SK-N-SH (cell line): Measurements from ENCODE around the gene IPCEF1. TPM values are rescaled to one million over a fixed set of nuclear protein-coding genes. Genes with fewer than 3 reads are reported as not detected.

ENCODE experiments used
- CTCF ChIA-PET: fragments of 300-600, 350-600 bp; formaldehyde crosslinking; extraction: SDS; loops from one replicate; lab custom pipeline; 2021; lab: Yijun Ruan, JAX
- POLR2A ChIA-PET: fragments of 350-600 bp; sonication (Branson Sonifier 250); formaldehyde crosslinking; extraction: SDS; loops from one replicate; lab custom pipeline; 2020; ENCODE audit warnings: antibody characterized with exemption, inconsistent platforms; lab: Yijun Ruan, JAX
- DNase-seq: peaks from one replicate; pipeline ENCODE4 v3.0.0; 2012
- H2AFZ ChIP-seq: fragments of 200-600 bp; sonication (generic); 2 replicates; pipeline ENCODE4 v1.8.1; 2016; ENCODE audit warnings: antibody characterized with exemption, mild to moderate bottlenecking, low read depth
- H3F3A ChIP-seq: fragments of 200-600 bp; sonication (generic); replicated peaks from 2 replicates; pipeline ENCODE3; 2016; ENCODE audit warnings: antibody characterized with exemption, mild to moderate bottlenecking; ENCODE audit not compliant: insufficient read depth
- H3K27ac ChIP-seq, 2 experiments: fragments of 200-500 bp in 1 of 2; fragments of 200-600 bp in 1 of 2; sonication (Bioruptor generic) in 1 of 2; sonication (generic), shearing (Covaris generic) in 1 of 2; 2 replicates each; pipeline versions ENCODE4 v1.5.1 to v1.6.1; 2014 to 2016; ENCODE audit warnings: low read depth in 2 of 2, inconsistent platforms in 1 of 2, low read length in 1 of 2, mild to moderate bottlenecking in 1 of 2, mixed read lengths in 1 of 2
- H3K27me3 ChIP-seq: fragments of 200-600 bp; sonication (generic), shearing (Covaris generic); 2 replicates; pipeline ENCODE4 v1.6.1; 2016; ENCODE audit warnings: mixed run types; ENCODE audit not compliant: insufficient read depth
- H3K36me3 ChIP-seq, 2 experiments: fragments of 200-500 bp in 1 of 2; fragments of 200-600 bp in 1 of 2; sonication (Bioruptor generic) in 1 of 2; sonication (generic) in 1 of 2; replicated peaks in 1 of 2; 2 replicates each; pipeline versions ENCODE3 to v1.5.1; 2014 to 2016; ENCODE audit warnings: low read length in 1 of 2, mild to moderate bottlenecking in 1 of 2; ENCODE audit not compliant: insufficient read depth in 2 of 2, control insufficient read depth in 1 of 2
- H3K4me1 ChIP-seq, 2 experiments: fragments of 200-500 bp in 1 of 2; fragments of 200-600 bp in 1 of 2; sonication (Bioruptor generic) in 1 of 2; sonication (generic), shearing (Covaris generic) in 1 of 2; 2 replicates each; pipeline versions ENCODE4 v1.5.1 to v1.6.1; 2014 to 2016; ENCODE audit warnings: low read depth in 1 of 2, low read length in 1 of 2, mixed run types in 1 of 2; ENCODE audit not compliant: insufficient read depth in 2 of 2, control insufficient read depth in 1 of 2
- H3K4me2 ChIP-seq: fragments of 200-600 bp; sonication (generic), shearing (Covaris generic); 2 replicates; pipeline ENCODE4 v1.6.1; 2017; ENCODE audit warnings: mixed run types
- H3K4me3 ChIP-seq, 2 experiments: fragments of 200-500 bp in 1 of 2; fragments of 200-600 bp in 1 of 2; sonication (Bioruptor generic) in 1 of 2; sonication (generic), shearing (Covaris generic) in 1 of 2; 2 replicates each; pipeline versions ENCODE4 v1.5.1 to v1.8.1; 2014 to 2016; ENCODE audit warnings: low read depth in 2 of 2, inconsistent platforms in 1 of 2, low read length in 1 of 2, mild to moderate bottlenecking in 1 of 2, mixed read lengths in 1 of 2, moderate library complexity in 1 of 2
- H3K79me2 ChIP-seq: fragments of 200-600 bp; sonication (generic); 2 replicates; pipeline ENCODE4 v1.8.1; 2017; ENCODE audit warnings: mild to moderate bottlenecking; ENCODE audit not compliant: insufficient read depth
- H3K9ac ChIP-seq: fragments of 200-600 bp; sonication (generic); 2 replicates; pipeline ENCODE4 v1.6.1; 2017; ENCODE audit warnings: mixed run types
- H3K9me2 ChIP-seq: fragments of 200-600 bp; sonication (generic); 2 replicates; pipeline ENCODE4 v1.6.1; 2017; ENCODE audit warnings: mixed run types
- H3K9me3 ChIP-seq: fragments of 200-600 bp; sonication (generic); 2 replicates; pipeline ENCODE4 v1.6.1; 2017; ENCODE audit warnings: mixed run types, mild to moderate bottlenecking, moderate library complexity
- H4K20me1 ChIP-seq: fragments of 200-600 bp; sonication (generic); 2 replicates; pipeline ENCODE4 v1.6.1; 2017; ENCODE audit warnings: mild to moderate bottlenecking, mixed run types; ENCODE audit not compliant: insufficient read depth
- ELF1 ChIP-seq: IDR thresholded peaks from 2 replicates; pipeline ENCODE4 v1.4.0; 2012
- FOSL2 ChIP-seq: IDR thresholded peaks from 2 replicates; pipeline ENCODE4 v1.4.0; 2012; ENCODE audit warnings: low read depth, mild to moderate bottlenecking, moderate library complexity, borderline replicate concordance
- FOXJ3 ChIP-seq: sonication (generic); formaldehyde crosslinking; IDR thresholded peaks from 2 replicates; pipeline ENCODE4 v1.5.1; 2020; ENCODE audit warnings: mild to moderate bottlenecking, missing genetic modification reagents
- FOXM1 ChIP-seq: IDR thresholded peaks from 2 replicates; pipeline ENCODE4 v1.4.0; 2012; ENCODE audit warnings: low read depth, mild to moderate bottlenecking
- GABPA ChIP-seq: IDR thresholded peaks from 2 replicates; pipeline ENCODE4 v1.4.0; 2012; ENCODE audit warnings: low read depth, mild to moderate bottlenecking
- JUND ChIP-seq: IDR thresholded peaks from 2 replicates; pipeline ENCODE4 v1.4.0; 2012
- MXI1 ChIP-seq: IDR thresholded peaks from 2 replicates; pipeline ENCODE4 v1.6.1; 2012; ENCODE audit warnings: mild to moderate bottlenecking, low read depth, low read length, improper control_type of control experiment
- NFIC ChIP-seq: IDR thresholded peaks from 2 replicates; pipeline ENCODE4 v1.4.0; 2012; ENCODE audit warnings: borderline replicate concordance
- NRF1 ChIP-seq: IDR thresholded peaks from 2 replicates; pipeline ENCODE4 v1.6.1; 2012; ENCODE audit warnings: low read depth, mild to moderate bottlenecking, low read length
- RCOR1 ChIP-seq: fragments of 150-350 bp; IDR thresholded peaks from 2 replicates; pipeline ENCODE4 v1.6.1; 2017; ENCODE audit warnings: antibody characterized with exemption, low read length
- RFX5 ChIP-seq: IDR thresholded peaks from 2 replicates; pipeline ENCODE4 v1.6.1; 2012; ENCODE audit warnings: mild to moderate bottlenecking, improper control_type of control experiment, low read length
- SIN3A ChIP-seq: IDR thresholded peaks from 2 replicates; pipeline ENCODE4 v1.6.1; 2012; ENCODE audit warnings: low read depth, mild to moderate bottlenecking, low read length, moderate library complexity, borderline replicate concordance
- TAF1 ChIP-seq: IDR thresholded peaks from 2 replicates; pipeline ENCODE4 v1.6.1; 2012; ENCODE audit warnings: low read depth, mild to moderate bottlenecking, low read length, moderate library complexity, borderline replicate concordance
- TEAD4 ChIP-seq: IDR thresholded peaks from 2 replicates; pipeline ENCODE4 v1.4.0; 2012; ENCODE audit warnings: mild to moderate bottlenecking, borderline replicate concordance; ENCODE audit not compliant: insufficient read depth
- YY1 ChIP-seq: IDR thresholded peaks from 2 replicates; pipeline ENCODE4 v1.4.0; 2012; ENCODE audit warnings: low read depth, mild to moderate bottlenecking
- WGBS: methylation state at CpG from one replicate; pipeline ENCODE4 v1.1.6; 2017; ENCODE audit warnings: low lambda C conversion rate; 5-methylcytosine and 5-hydroxymethylcytosine counted together
- polyA plus RNA-seq, 3 experiments: library from polyadenylated mRNA; depleted of rRNA; stranded (reverse); fragments of >200 nt; gene quantifications; 2 replicates each; pipeline ENCODE4 v1.2.3, GENCODE V29; 2012
- TF ChIP-seq, protein P1 (sequence below): fragments of 150-350 bp; IDR thresholded peaks from 2 replicates; pipeline ENCODE4 v1.6.1; 2017; ENCODE audit warnings: antibody characterized with exemption, low read length, low read depth, borderline replicate concordance
- TF ChIP-seq, protein P2 (sequence below): IDR thresholded peaks from 2 replicates; pipeline ENCODE4 v1.4.0; 2012; ENCODE audit warnings: low read depth, borderline replicate concordance
- TF ChIP-seq, protein P3 (sequence below): IDR thresholded peaks from 2 replicates; pipeline ENCODE4; 2012
- TF ChIP-seq, protein P4 (sequence below): IDR thresholded peaks from 2 replicates; pipeline ENCODE4 v1.4.0; 2012; ENCODE audit warnings: low read depth, borderline replicate concordance

The IPCEF1 gene
- polyA plus RNA-seq, 1 of the 3 experiments (the other 2 are of a cell fraction), result not detected

DNA sequence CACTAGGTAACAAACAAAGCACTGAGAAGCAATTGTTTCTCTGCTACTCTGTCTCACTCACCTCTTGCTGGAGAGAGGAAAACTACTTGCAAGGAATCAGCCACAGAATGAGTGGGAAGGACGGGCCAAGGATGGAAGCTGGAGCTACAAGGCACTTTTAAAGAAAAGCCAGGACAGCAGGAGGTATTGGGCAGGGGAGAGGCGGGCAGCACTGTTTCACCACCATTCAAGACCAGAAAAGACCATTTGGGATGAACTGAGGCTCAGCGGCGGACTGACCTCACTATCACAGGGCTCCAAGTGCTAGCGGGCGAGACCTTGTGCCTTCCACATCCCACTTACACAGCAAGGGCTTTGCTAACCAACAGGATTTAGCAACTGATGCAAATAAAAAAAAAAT lies 137.4 kb downstream of the IPCEF1 start (continued):
- TF ChIP-seq, protein P1, sequence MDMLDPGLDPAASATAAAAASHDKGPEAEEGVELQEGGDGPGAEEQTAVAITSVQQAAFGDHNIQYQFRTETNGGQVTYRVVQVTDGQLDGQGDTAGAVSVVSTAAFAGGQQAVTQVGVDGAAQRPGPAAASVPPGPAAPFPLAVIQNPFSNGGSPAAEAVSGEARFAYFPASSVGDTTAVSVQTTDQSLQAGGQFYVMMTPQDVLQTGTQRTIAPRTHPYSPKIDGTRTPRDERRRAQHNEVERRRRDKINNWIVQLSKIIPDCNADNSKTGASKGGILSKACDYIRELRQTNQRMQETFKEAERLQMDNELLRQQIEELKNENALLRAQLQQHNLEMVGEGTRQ, result no peak
- TF ChIP-seq TEAD4 (no peak), SIN3A (no peak)

DNA sequence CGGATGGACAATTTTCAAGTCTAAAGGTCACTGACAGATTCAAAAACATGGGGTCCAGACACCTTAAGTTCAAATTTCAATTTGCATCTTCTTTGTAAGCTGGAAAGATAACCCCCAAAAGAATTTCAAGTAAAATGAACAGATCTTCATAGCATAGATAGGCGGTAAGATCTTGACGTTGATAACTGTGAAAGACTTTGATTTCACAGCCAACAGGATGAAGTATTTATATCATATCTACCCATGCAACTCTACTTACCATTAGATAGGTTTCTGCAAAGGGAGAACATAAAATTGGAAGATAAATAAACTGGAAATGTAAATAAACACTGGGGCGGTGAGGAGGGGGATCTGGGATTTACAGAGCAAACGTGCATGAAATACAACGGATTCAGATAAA lies 137.8 kb downstream of the IPCEF1 start:
- no peaks in the 10 kb centered on the region for H3K36me3 ChIP-seq
- H3F3A ChIP-seq, result no peaks in the 10 kb centered on the region
- H3K9ac ChIP-seq, result no peak overlapping the region
- no peaks in the 10 kb centered on the region for H3K4me1 ChIP-seq
- DNase-seq, result no peak
- no peaks in the 10 kb centered on the region for H3K27me3 ChIP-seq
- H3K4me3 ChIP-seq, result no peak overlapping the region
- 80% methylated on average over 6 of the region's 6 CpGs for WGBS
- CTCF ChIA-PET, result no interaction called here
- H4K20me1 ChIP-seq, result no peaks in the 10 kb centered on the region
- TF ChIP-seq FOXJ3 (no peak), YY1 (no peak)
- TF ChIP-seq, all 33 proteins: peak for 0
- Histone ChIP-seq H2AFZ (no peak overlapping the region), H3K4me2 (no peak overlapping the region), H3K79me2 (no peaks in the 10 kb centered on the region), H3K27ac (no peak overlapping the region), H3K9me2 (no peaks in the 10 kb centered on the region), H3K9me3 (no peaks in the 10 kb centered on the region)
- POLR2A ChIA-PET, result no interaction called here

DNA sequence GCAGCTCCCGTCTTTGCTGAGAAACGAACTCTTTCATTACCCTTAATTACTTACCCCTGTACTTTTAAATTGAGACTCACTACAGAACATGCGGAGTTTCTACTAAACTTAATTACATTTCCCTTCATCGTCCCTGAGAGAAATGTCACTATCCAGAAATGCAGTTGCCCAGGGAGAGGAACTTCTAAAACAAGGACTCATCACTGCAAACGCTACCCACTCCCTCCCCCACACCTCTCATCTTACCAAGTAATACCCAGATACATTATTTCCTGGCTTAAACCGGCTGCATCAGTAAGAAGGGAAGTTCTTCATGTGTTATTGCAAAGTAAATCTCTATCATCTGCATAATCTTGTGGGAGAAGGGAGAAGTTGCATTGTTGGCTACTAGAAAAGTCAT lies 138.3 kb downstream of the IPCEF1 start:
- no peak overlapping the region for H2AFZ ChIP-seq
- 58% methylated on average over 6 of the region's 6 CpGs for WGBS

DNA sequence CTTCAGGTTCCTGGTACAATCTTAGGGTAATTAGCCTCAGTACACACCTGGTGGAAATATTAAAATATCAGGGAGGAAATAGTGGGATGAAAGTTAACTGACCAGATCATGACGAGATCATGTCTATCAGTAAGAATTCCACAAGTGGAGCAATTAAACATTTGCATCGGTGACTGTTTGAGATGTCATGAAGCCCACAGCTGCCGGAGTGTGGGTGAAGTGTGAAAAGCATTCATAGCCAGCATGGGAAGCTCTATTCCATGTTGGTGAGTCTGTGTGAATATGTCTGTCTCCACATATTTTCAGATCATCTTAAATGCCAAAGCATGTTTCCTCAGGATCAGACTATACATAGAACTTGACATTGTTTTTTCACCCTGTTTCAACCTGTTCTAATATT lies 142.8 kb downstream of the IPCEF1 start:
- Histone ChIP-seq H3K4me3 (no peak overlapping the region), H3K9me3 (no peaks in the 10 kb centered on the region), H4K20me1 (no peaks in the 10 kb centered on the region), H3K79me2 (no peaks in the 10 kb centered on the region), H3K27me3 (no peaks in the 10 kb centered on the region), H3K9ac (no peak overlapping the region), H3K4me1 (no peaks in the 10 kb centered on the region), H2AFZ (no peak overlapping the region), H3K9me2 (no peaks in the 10 kb centered on the region), H3K4me2 (no peak overlapping the region), H3F3A (no peaks in the 10 kb centered on the region), H3K27ac (no peak overlapping the region), H3K36me3 (no peaks in the 10 kb centered on the region)
- DNase-seq, result no peak
- POLR2A ChIA-PET, result no interaction called here
- 69% methylated on average over 3 of the region's 3 CpGs for WGBS
- CTCF ChIA-PET, result no interaction called here
- TF ChIP-seq MXI1 (no peak), FOSL2 (no peak), SIN3A (no peak), RFX5 (no peak), NRF1 (no peak), TAF1 (no peak), RCOR1 (no peak), JUND (no peak), NFIC (no peak)
- TF ChIP-seq, protein P2, sequence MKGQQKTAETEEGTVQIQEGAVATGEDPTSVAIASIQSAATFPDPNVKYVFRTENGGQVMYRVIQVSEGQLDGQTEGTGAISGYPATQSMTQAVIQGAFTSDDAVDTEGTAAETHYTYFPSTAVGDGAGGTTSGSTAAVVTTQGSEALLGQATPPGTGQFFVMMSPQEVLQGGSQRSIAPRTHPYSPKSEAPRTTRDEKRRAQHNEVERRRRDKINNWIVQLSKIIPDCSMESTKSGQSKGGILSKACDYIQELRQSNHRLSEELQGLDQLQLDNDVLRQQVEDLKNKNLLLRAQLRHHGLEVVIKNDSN, result no peak
- TF ChIP-seq, protein P3, sequence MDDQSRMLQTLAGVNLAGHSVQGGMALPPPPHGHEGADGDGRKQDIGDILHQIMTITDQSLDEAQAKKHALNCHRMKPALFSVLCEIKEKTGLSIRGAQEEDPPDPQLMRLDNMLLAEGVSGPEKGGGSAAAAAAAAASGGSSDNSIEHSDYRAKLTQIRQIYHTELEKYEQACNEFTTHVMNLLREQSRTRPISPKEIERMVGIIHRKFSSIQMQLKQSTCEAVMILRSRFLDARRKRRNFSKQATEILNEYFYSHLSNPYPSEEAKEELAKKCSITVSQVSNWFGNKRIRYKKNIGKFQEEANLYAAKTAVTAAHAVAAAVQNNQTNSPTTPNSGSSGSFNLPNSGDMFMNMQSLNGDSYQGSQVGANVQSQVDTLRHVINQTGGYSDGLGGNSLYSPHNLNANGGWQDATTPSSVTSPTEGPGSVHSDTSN, result no peak
- TF ChIP-seq, protein P4, sequence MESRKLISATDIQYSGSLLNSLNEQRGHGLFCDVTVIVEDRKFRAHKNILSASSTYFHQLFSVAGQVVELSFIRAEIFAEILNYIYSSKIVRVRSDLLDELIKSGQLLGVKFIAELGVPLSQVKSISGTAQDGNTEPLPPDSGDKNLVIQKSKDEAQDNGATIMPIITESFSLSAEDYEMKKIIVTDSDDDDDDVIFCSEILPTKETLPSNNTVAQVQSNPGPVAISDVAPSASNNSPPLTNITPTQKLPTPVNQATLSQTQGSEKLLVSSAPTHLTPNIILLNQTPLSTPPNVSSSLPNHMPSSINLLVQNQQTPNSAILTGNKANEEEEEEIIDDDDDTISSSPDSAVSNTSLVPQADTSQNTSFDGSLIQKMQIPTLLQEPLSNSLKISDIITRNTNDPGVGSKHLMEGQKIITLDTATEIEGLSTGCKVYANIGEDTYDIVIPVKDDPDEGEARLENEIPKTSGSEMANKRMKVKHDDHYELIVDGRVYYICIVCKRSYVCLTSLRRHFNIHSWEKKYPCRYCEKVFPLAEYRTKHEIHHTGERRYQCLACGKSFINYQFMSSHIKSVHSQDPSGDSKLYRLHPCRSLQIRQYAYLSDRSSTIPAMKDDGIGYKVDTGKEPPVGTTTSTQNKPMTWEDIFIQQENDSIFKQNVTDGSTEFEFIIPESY, result no peak

More for the DNA sequence above, 138.3 kb downstream of the IPCEF1 start:
- Histone ChIP-seq H4K20me1 (no peaks in the 10 kb centered on the region), H3K27me3 (no peaks in the 10 kb centered on the region), H3K27ac (no peak overlapping the region), H3F3A (no peaks in the 10 kb centered on the region), H3K9me2 (no peaks in the 10 kb centered on the region), H3K4me1 (no peaks in the 10 kb centered on the region), H3K4me2 (no peak overlapping the region), H3K9ac (no peak overlapping the region), H3K4me3 (no peak overlapping the region), H3K79me2 (no peaks in the 10 kb centered on the region), H3K36me3 (no peaks in the 10 kb centered on the region), H3K9me3 (no peaks in the 10 kb centered on the region)
- POLR2A ChIA-PET, result no interaction called here
- DNase-seq, result no peak
- TF ChIP-seq NFIC (no peak), GABPA (no peak), FOXM1 (no peak), ELF1 (no peak)
- CTCF ChIA-PET, result interaction anchor here (0.9 kb wide), 1 partner anchor 60 kb away, joined by 3 read pairs; no protein-coding TSS in a partner anchor
